HUES48 (cell line): ENCODE results near the gene NACA.

Source experiments
- H3K27ac ChIP-seq: one replicate; pipeline ENCODE4 v1.7.0; 2013; ENCODE audit warnings: low read depth, low read length, inconsistent platforms
- H3K27me3 ChIP-seq: 2 replicates; pipeline ENCODE4 v1.6.1; 2013; ENCODE audit warnings: mild to moderate bottlenecking, low read length; ENCODE audit not compliant: control insufficient read depth, insufficient read depth
- H3K36me3 ChIP-seq: 2 replicates; pipeline ENCODE4 v1.6.1; 2013; ENCODE audit warnings: low read length; ENCODE audit not compliant: control insufficient read depth, insufficient read depth
- H3K4me1 ChIP-seq: 2 replicates; pipeline ENCODE4 v1.6.1; 2013; ENCODE audit warnings: mild to moderate bottlenecking, low read length; ENCODE audit not compliant: control insufficient read depth, insufficient read depth
- H3K4me3 ChIP-seq: 2 replicates; pipeline ENCODE4 v1.5.1; 2013; ENCODE audit warnings: mild to moderate bottlenecking, low read depth, low read length
- H3K9ac ChIP-seq: 2 replicates; pipeline ENCODE4 v1.6.1; 2013; ENCODE audit warnings: mild to moderate bottlenecking, low read depth, low read length, moderate library complexity
- H3K9me3 ChIP-seq: 2 replicates; pipeline ENCODE4 v1.6.1; 2013; ENCODE audit warnings: low read length; ENCODE audit not compliant: control insufficient read depth, insufficient read depth

NACA gene

GRCh38 chr12:56724972-56725722 is at the start of gene NACA:
TSS of gene NACA (minus strand) at chr12:56725299. CDS start at chr12:56724521, 778 bp downstream.
- Histone ChIP-seq H3K4me1 (peaks cover 36% of the 10 kb centered on the region), H3K4me3 (peak within 1 kb of the TSS; percentile 82), H3K36me3 (peaks cover 59% of the 10 kb centered on the region), H3K9me3 (no peaks in the 10 kb centered on the region), H3K27me3 (no peaks in the 10 kb centered on the region), H3K9ac (peak within 1 kb of the TSS; percentile 92), H3K27ac (peak within 1 kb of the TSS; percentile 98)

- Histone ChIP-seq H3K27ac (no peak overlapping the region), H3K4me1 (peaks cover 4% of the 10 kb centered on the region; the same call in 1 of the 2 replicates), H3K36me3 (no peaks in the 10 kb centered on the region), H3K27me3 (no peaks in the 10 kb centered on the region), H3K4me3 (no peak overlapping the region), H3K9ac (no peak overlapping the region), H3K9me3 (peaks cover 3% of the 10 kb centered on the region; the same call in 1 of the 2 replicates)
Measured at GRCh38 chr12:56773113-56773512, 48.0 kb upstream of the NACA start.

GRCh38 chr12:56772625-56773024 is 47.5 kb upstream of the NACA start:
- H3K27me3 ChIP-seq = no peaks in the 10 kb centered on the region
- no peak overlapping the region for H3K4me3 ChIP-seq
- H3K4me1 ChIP-seq = peaks cover 4% of the 10 kb centered on the region; the same call in 1 of the 2 replicates
- H3K36me3 ChIP-seq = no peaks in the 10 kb centered on the region
- H3K9ac ChIP-seq = no peak overlapping the region
- no peak overlapping the region for H3K27ac ChIP-seq
- H3K9me3 ChIP-seq = peaks cover 3% of the 10 kb centered on the region; the same call in 1 of the 2 replicates

GRCh38 chr12:56769868-56770267 is 44.8 kb upstream of the NACA start:
- no peak overlapping the region for H3K27ac ChIP-seq
- H3K4me3 ChIP-seq = no peak overlapping the region
- H3K4me1 ChIP-seq = peaks cover 13% of the 10 kb centered on the region; the same call in 1 of the 2 replicates
- no peak overlapping the region for H3K9ac ChIP-seq
- no peaks in the 10 kb centered on the region for H3K9me3 ChIP-seq
- no peaks in the 10 kb centered on the region for H3K36me3 ChIP-seq
- H3K27me3 ChIP-seq = no peaks in the 10 kb centered on the region

GRCh38 chr12:56768424-56768823 is 43.3 kb upstream of the NACA start:
- Histone ChIP-seq H3K27ac (no peak overlapping the region), H3K27me3 (no peaks in the 10 kb centered on the region), H3K9me3 (no peaks in the 10 kb centered on the region), H3K9ac (no peak overlapping the region), H3K4me3 (no peak overlapping the region), H3K36me3 (no peaks in the 10 kb centered on the region), H3K4me1 (peaks cover 13% of the 10 kb centered on the region; the same call in 1 of the 2 replicates)

- H3K4me3 ChIP-seq = no peak overlapping the region
- H3K9ac ChIP-seq = no peak overlapping the region
- H3K9me3 ChIP-seq = no peaks in the 10 kb centered on the region
- peaks cover 13% of the 10 kb centered on the region; the same call in 1 of the 2 replicates for H3K4me1 ChIP-seq
- H3K27ac ChIP-seq = no peak overlapping the region
- H3K36me3 ChIP-seq = no peaks in the 10 kb centered on the region
- H3K27me3 ChIP-seq = no peaks in the 10 kb centered on the region
Measured at GRCh38 chr12:56766535-56766934, 41.4 kb upstream of the NACA start.

GRCh38 chr12:56763753-56764657 is 38.9 kb upstream of the NACA start:
- H3K27ac ChIP-seq = no peak overlapping the region
- H3K9me3 ChIP-seq = no peaks in the 10 kb centered on the region
- no peaks in the 10 kb centered on the region for H3K27me3 ChIP-seq
- H3K4me3 ChIP-seq = no peak overlapping the region
- H3K4me1 ChIP-seq = peaks cover 9% of the 10 kb centered on the region; the same call in 1 of the 2 replicates
- H3K36me3 ChIP-seq = no peaks in the 10 kb centered on the region
- H3K9ac ChIP-seq = no peak overlapping the region

- H3K27me3 ChIP-seq = no peaks in the 10 kb centered on the region
- H3K9ac ChIP-seq = no peak overlapping the region
- H3K36me3 ChIP-seq = no peaks in the 10 kb centered on the region
- H3K27ac ChIP-seq = no peak overlapping the region
- H3K4me3 ChIP-seq = no peak overlapping the region
- no peaks in the 10 kb centered on the region for H3K9me3 ChIP-seq
- H3K4me1 ChIP-seq = peaks cover 15% of the 10 kb centered on the region; the same call in 1 of the 2 replicates
Measured at GRCh38 chr12:56761812-56762211, 36.7 kb upstream of the NACA start.

- no peaks in the 10 kb centered on the region for H3K36me3 ChIP-seq
- no peak overlapping the region for H3K9ac ChIP-seq
Measured at GRCh38 chr12:56760460-56760859, 35.4 kb upstream of the NACA start.

GRCh38 chr12:56759263-56759908 is 34.3 kb upstream of the NACA start:
- Histone ChIP-seq H3K4me1 (peaks cover 6% of the 10 kb centered on the region; the same call in 1 of the 2 replicates), H3K36me3 (no peaks in the 10 kb centered on the region), H3K9me3 (no peaks in the 10 kb centered on the region), H3K27ac (no peak overlapping the region), H3K9ac (no peak overlapping the region), H3K27me3 (no peaks in the 10 kb centered on the region), H3K4me3 (no peak overlapping the region)

More at GRCh38 chr12:56760460-56760859, 35.4 kb upstream of the NACA start:
- H3K27me3 ChIP-seq = no peaks in the 10 kb centered on the region
- no peak overlapping the region for H3K4me3 ChIP-seq
- no peak overlapping the region for H3K27ac ChIP-seq
- no peaks in the 10 kb centered on the region for H3K9me3 ChIP-seq
- H3K4me1 ChIP-seq = peaks cover 7% of the 10 kb centered on the region; the same call in 1 of the 2 replicates
